ENCODE measurements around the gene PPP1R15B.

The PPP1R15B gene

GRCh38 chr1:204455063-204455830 is 43.6 kb upstream of the PPP1R15B start:
- H3K36me3 ChIP-seq: peaks cover 17% of the 10 kb centered on the region
- no peaks in the 10 kb centered on the region for H3K4me1 ChIP-seq
- no peak for DNase-seq
- H3K9me3 ChIP-seq: no peaks in the 10 kb centered on the region
- TF ChIP-seq CTCF (IDR thresholded peaks at IDR 0.05; ENCODE audit: low read depth, low read length): no peak
- H3K27me3 ChIP-seq: no peaks in the 10 kb centered on the region
- H3K4me3 ChIP-seq (ENCODE audit: low read depth, low read length): no peak overlapping the region

- no peak for DNase-seq
- Histone ChIP-seq H3K27me3 (no peaks in the 10 kb centered on the region), H3K4me1 (no peaks in the 10 kb centered on the region), H3K36me3 (peaks cover 12% of the 10 kb centered on the region), H3K9me3 (no peaks in the 10 kb centered on the region), H3K4me3 (ENCODE audit: low read depth, low read length) (no peak overlapping the region)
- no peak for TF ChIP-seq CTCF (IDR thresholded peaks at IDR 0.05; ENCODE audit: low read depth, low read length)
Measured at GRCh38 chr1:204454476-204454875, 42.9 kb upstream of the PPP1R15B start.

- Histone ChIP-seq H3K4me1 (no peaks in the 10 kb centered on the region), H3K9me3 (no peaks in the 10 kb centered on the region), H3K27me3 (no peaks in the 10 kb centered on the region), H3K36me3 (peaks cover 8% of the 10 kb centered on the region; the same call in 1 of the 2 replicates), H3K4me3 (ENCODE audit: low read depth, low read length) (no peak overlapping the region)
- no peak for DNase-seq
- no peak for TF ChIP-seq CTCF (IDR thresholded peaks at IDR 0.05; ENCODE audit: low read depth, low read length)
Measured at GRCh38 chr1:204453141-204453772, 41.6 kb upstream of the PPP1R15B start.

- no peak overlapping the region for H3K4me3 ChIP-seq (ENCODE audit: low read depth, low read length)
- H3K9me3 ChIP-seq: no peaks in the 10 kb centered on the region
- peaks cover 13% of the 10 kb centered on the region; the same call in 1 of the 2 replicates for H3K36me3 ChIP-seq
- no peaks in the 10 kb centered on the region; the same call in 1 of the 2 replicates for H3K4me1 ChIP-seq
- TF ChIP-seq CTCF (IDR thresholded peaks at IDR 0.05; ENCODE audit: low read depth, low read length): no peak
- H3K27me3 ChIP-seq: no peaks in the 10 kb centered on the region
- no peak for DNase-seq
Measured at GRCh38 chr1:204451352-204452124, 39.9 kb upstream of the PPP1R15B start.

GRCh38 chr1:204450461-204451257 is 39.0 kb upstream of the PPP1R15B start:
- Histone ChIP-seq H3K4me3 (ENCODE audit: low read depth, low read length) (no peak overlapping the region), H3K27me3 (no peaks in the 10 kb centered on the region), H3K4me1 (peaks cover 6% of the 10 kb centered on the region; the same call in 1 of the 2 replicates), H3K36me3 (peaks cover 11% of the 10 kb centered on the region; the same call in 1 of the 2 replicates), H3K9me3 (no peaks in the 10 kb centered on the region)
- TF ChIP-seq CTCF (IDR thresholded peaks at IDR 0.05; ENCODE audit: low read depth, low read length): no peak
- no peak for DNase-seq
